Activated T-cell treated with anti-CD3 and anti-CD28 coated beads for 48 hours (primary cell): ENCODE results near the gene OSCP1.

Experiments used
- DNase-seq: peaks from one replicate; pipeline ENCODE4 v3.0.0-alpha.2; 2020; ENCODE audit warnings: low read depth

The OSCP1 gene

GRCh38 chr1:36382669-36383068 lies 67.6 kb downstream of the OSCP1 start:
- no peak for DNase-seq

GRCh38 chr1:36382231-36382630 lies 68.0 kb downstream of the OSCP1 start:
- DNase-seq, result no peak

- no peak for DNase-seq
Measured at GRCh38 chr1:36381405-36381804, 68.8 kb downstream of the OSCP1 start.

GRCh38 chr1:36380782-36381181 lies 69.5 kb downstream of the OSCP1 start:
- no peak for DNase-seq

GRCh38 chr1:36380143-36380619 lies 70.1 kb downstream of the OSCP1 start:
- no peak for DNase-seq

- DNase-seq, result no peak
Measured at GRCh38 chr1:36377791-36378492, 72.3 kb downstream of the OSCP1 start.

GRCh38 chr1:36372617-36373016 lies 77.6 kb downstream of the OSCP1 start:
- no peak for DNase-seq

- DNase-seq, result peak; percentile 76
Measured at GRCh38 chr1:36369061-36369861, 81.0 kb downstream of the OSCP1 start.
